Chondrocyte (in vitro differentiated cells): ENCODE results near the gene HARS1. TPM values are rescaled to one million over a fixed set of nuclear protein-coding genes. Genes with fewer than 3 reads are reported as not detected.
A peak's percentile ranks its signal among the peaks of the same experiment; 100 is the strongest.
"Not testable (repeated sequence)": the region's sequence is repeated elsewhere in the genome, so short reads cannot be mapped to it uniquely, and the experiment has no call there.

Experiments used
- DNase-seq: peaks from one replicate; pipeline ENCODE4 v3.0.0; 2021; ENCODE audit warnings: mixed read lengths, low spot score
- H3K27ac Mint-ChIP-seq: one replicate; pipeline ENCODE4 v1.8.0; 2021; ENCODE audit warnings: mild to moderate bottlenecking, moderate library complexity, mixed read lengths; ENCODE audit not compliant: unreplicated experiment
- H3K27me3 Mint-ChIP-seq: 2 replicates; pipeline ENCODE4 v1.8.0; 2021; ENCODE audit warnings: low read depth, mixed read lengths
- H3K36me3 Mint-ChIP-seq: 2 replicates; pipeline ENCODE4 v1.8.0; 2021; ENCODE audit warnings: low read depth, mixed read lengths
- H3K4me1 Mint-ChIP-seq: 2 replicates; pipeline ENCODE4 v1.8.0; 2021; ENCODE audit warnings: low read depth, mild to moderate bottlenecking, mixed read lengths
- H3K4me3 Mint-ChIP-seq: one replicate; pipeline ENCODE4 v1.8.0; 2021; ENCODE audit warnings: mild to moderate bottlenecking, moderate library complexity, mixed read lengths; ENCODE audit not compliant: unreplicated experiment
- H3K9me3 Mint-ChIP-seq: 2 replicates; pipeline ENCODE4 v1.8.0; 2021; ENCODE audit warnings: low read depth, mixed read lengths
- CTCF ChIP-seq: fragments of 200-600 bp; sonication (generic); IDR thresholded peaks from 2 replicates; pipeline ENCODE4 v1.5.0; 2021; ENCODE audit warnings: antibody characterized with exemption, mild to moderate bottlenecking, moderate library complexity
- total RNA-seq: library from RNA; stranded (reverse); gene quantifications from 3 replicates; pipeline ENCODE4 v1.2.1, GENCODE V29; 2021

HARS1 gene
- total RNA-seq, 1 donor from 2014 or later: 67.5 TPM

GRCh38 chr5:140725799-140726471, 34.8 kb upstream of the HARS1 start:
- Mint-ChIP-seq H3K9me3 (no peaks in the 10 kb centered on the region), H3K27me3 (no peaks in the 10 kb centered on the region), H3K36me3 (no peaks in the 10 kb centered on the region), H3K4me1 (peaks cover 11% of the 10 kb centered on the region), H3K4me3 (peak overlapping the region; percentile 75), H3K27ac (peak overlapping the region; percentile 37)
- no peak for DNase-seq
- no peak for TF ChIP-seq CTCF

GRCh38 chr5:140721395-140721794, 30.2 kb upstream of the HARS1 start:
- H3K4me3 Mint-ChIP-seq, H3K36me3 Mint-ChIP-seq, DNase-seq, H3K9me3 Mint-ChIP-seq, H3K27ac Mint-ChIP-seq, H3K27me3 Mint-ChIP-seq: not testable (repeated sequence)
- H3K4me1 Mint-ChIP-seq: peaks cover 16% of the 10 kb centered on the region

- not testable (repeated sequence) for H3K9me3 Mint-ChIP-seq, H3K4me3 Mint-ChIP-seq, H3K27me3 Mint-ChIP-seq, H3K4me1 Mint-ChIP-seq, DNase-seq, H3K27ac Mint-ChIP-seq, H3K36me3 Mint-ChIP-seq
Measured at GRCh38 chr5:140720738-140721137, 29.6 kb upstream of the HARS1 start.

GRCh38 chr5:140718266-140718592, 27.1 kb upstream of the HARS1 start:
- Mint-ChIP-seq H3K4me1 (peaks cover 7% of the 10 kb centered on the region), H3K4me3 (peak overlapping the region; percentile 54), H3K9me3 (no peaks in the 10 kb centered on the region), H3K36me3 (no peaks in the 10 kb centered on the region), H3K27me3 (no peaks in the 10 kb centered on the region), H3K27ac (peak overlapping the region; percentile 84)
- no peak for TF ChIP-seq CTCF
- DNase-seq: no peak

GRCh38 chr5:140716238-140716637, 25.1 kb upstream of the HARS1 start:
- DNase-seq, H3K27ac Mint-ChIP-seq, H3K36me3 Mint-ChIP-seq, H3K4me3 Mint-ChIP-seq, H3K9me3 Mint-ChIP-seq, H3K27me3 Mint-ChIP-seq: not testable (repeated sequence)
- peaks cover 18% of the 10 kb centered on the region for H3K4me1 Mint-ChIP-seq

GRCh38 chr5:140713562-140714094, 22.5 kb upstream of the HARS1 start:
- H3K4me1 Mint-ChIP-seq: peaks cover 20% of the 10 kb centered on the region
- no peaks in the 10 kb centered on the region for H3K9me3 Mint-ChIP-seq
- DNase-seq: no peak
- H3K36me3 Mint-ChIP-seq: no peaks in the 10 kb centered on the region
- H3K27ac Mint-ChIP-seq: no peak overlapping the region
- no peak for TF ChIP-seq CTCF
- no peaks in the 10 kb centered on the region for H3K27me3 Mint-ChIP-seq
- H3K4me3 Mint-ChIP-seq: no peak overlapping the region

GRCh38 chr5:140711794-140712193, 20.6 kb upstream of the HARS1 start:
- no peak for DNase-seq
- no peak for TF ChIP-seq CTCF
- Mint-ChIP-seq H3K4me1 (peaks cover 16% of the 10 kb centered on the region), H3K27me3 (no peaks in the 10 kb centered on the region), H3K36me3 (peaks cover 2% of the 10 kb centered on the region), H3K27ac (no peak overlapping the region), H3K4me3 (no peak overlapping the region), H3K9me3 (no peaks in the 10 kb centered on the region)
